Measurements from ENCODE around the gene ELOVL7.

GRCh38 chr5:60836131-60836530, 7.9 kb downstream of the ELOVL7 start:
- TF ChIP-seq MXI1 (IDR thresholded peaks at IDR 0.05; ENCODE audit: low read depth, low read length), result no peak
- no peak for TF ChIP-seq RAD21 (IDR thresholded peaks at IDR 0.05; ENCODE audit: low read length)
- TF ChIP-seq CTCF (IDR thresholded peaks at IDR 0.05), result no peak
- no peak for TF ChIP-seq EP300 (IDR thresholded peaks at IDR 0.05; ENCODE audit: borderline replicate concordance in 1 of 2, low read depth in 1 of 2, low read length in 1 of 2)
